B cell (primary cell): ENCODE data around the gene CCDC83. TPM values are rescaled to one million over a fixed set of nuclear protein-coding genes. Genes with fewer than 3 reads are reported as not detected.

Experiments used
- ATAC-seq: fragments of 200-7000 bp; cut with Tn5 transposase; one replicate; pipeline ENCODE4 v1.10.0; 2021; ENCODE audit warnings: low read depth, mild to moderate bottlenecking, moderate number of reproducible peaks, moderate library complexity
- CTCF ChIA-PET: fragments of 350-600 bp; sonication (Branson Sonifier 250); formaldehyde crosslinking; loops from one replicate; lab custom pipeline; 2021; ENCODE audit warnings: antibody characterized with exemption, inconsistent platforms; lab: Charles Lee
- POLR2A ChIA-PET: fragments of 350-600 bp; sonication (Branson Sonifier 250); formaldehyde crosslinking; loops from one replicate; lab custom pipeline; 2021; ENCODE audit warnings: antibody characterized with exemption; lab: Charles Lee
- DNase-seq: peaks from one replicate; pipeline ENCODE4 v3.0.0; 2013
- H2AFZ ChIP-seq: 2 replicates; pipeline ENCODE4 v1.6.1; 2012; ENCODE audit warnings: mild to moderate bottlenecking, low read depth, low read length; ENCODE audit not compliant: insufficient read depth, poor library complexity, severe bottlenecking
- H3K27ac ChIP-seq, 2 donors: 1 replicate in 1 of 2; 2 replicates in 1 of 2; pipeline ENCODE4 v1.5.1; 2012 to 2013; ENCODE audit warnings: low read length in 2 of 2, mild to moderate bottlenecking in 2 of 2, moderate library complexity in 1 of 2
- H3K27me3 ChIP-seq, 4 experiments: fragments of 200-600 bp in 1 of 4; sonication (generic) in 1 of 4; replicated peaks in 1 of 4; 1 replicate in 2 of 4; 2 replicates in 2 of 4; pipeline versions ENCODE4 v1.6.1 to v1.7.0; 2013 to 2016; ENCODE audit warnings: low read length in 3 of 4, mild to moderate bottlenecking in 2 of 4, mixed read lengths in 1 of 4, moderate library complexity in 1 of 4; ENCODE audit not compliant: insufficient read depth in 4 of 4, control insufficient read depth in 3 of 4; ENCODE audit errors: control extremely low read depth in 1 of 4
- H3K36me3 ChIP-seq, 2 experiments: replicated peaks in 1 of 2; 1 replicate in 1 of 2; 2 replicates in 1 of 2; pipeline versions ENCODE4 v1.6.1 to v1.7.1; 2013; ENCODE audit warnings: low read length in 1 of 2; ENCODE audit not compliant: insufficient read depth in 2 of 2, control insufficient read depth in 1 of 2; ENCODE audit errors: control extremely low read depth in 1 of 2, extremely low read depth in 1 of 2
- H3K4me1 ChIP-seq, 2 donors: fragments of 200-600 bp in 1 of 2; sonication (generic) in 1 of 2; 1 replicate in 1 of 2; 2 replicates in 1 of 2; pipeline versions ENCODE4 v1.5.1 to v1.6.1; 2013 to 2017; ENCODE audit warnings: low read length in 2 of 2; ENCODE audit not compliant: control insufficient read depth in 2 of 2, insufficient read depth in 2 of 2
- H3K4me2 ChIP-seq: replicated peaks from 2 replicates; pipeline ENCODE3; 2012; ENCODE audit warnings: mild to moderate bottlenecking, low read depth, low read length; ENCODE audit not compliant: poor library complexity, severe bottlenecking
- H3K4me3 ChIP-seq, 5 experiments: fragments of 200-600 bp in 1 of 5; sonication (generic) in 1 of 5; 1 replicate in 3 of 5; 2 replicates in 2 of 5; pipeline versions ENCODE4 v1.5.1 to v1.7.0; 2011 to 2016; ENCODE audit warnings: low read length in 4 of 5, mild to moderate bottlenecking in 4 of 5, low read depth in 2 of 5, control low read depth in 1 of 5, moderate library complexity in 1 of 5; ENCODE audit not compliant: insufficient read depth in 1 of 5; ENCODE audit errors: control extremely low read depth in 1 of 5, extremely low read depth in 1 of 5
- H3K79me2 ChIP-seq: fragments of 200-600 bp; sonication (generic); one replicate; pipeline ENCODE4 v1.6.0; 2016; ENCODE audit warnings: low read length; ENCODE audit not compliant: control insufficient read depth, insufficient read depth
- H3K9ac ChIP-seq: fragments of 200-600 bp; sonication (generic); 2 replicates; pipeline ENCODE4 v1.6.1; 2017; ENCODE audit warnings: mild to moderate bottlenecking, low read length, moderate library complexity
- H3K9me3 ChIP-seq, 3 donors: one replicate each; pipeline versions ENCODE4 v1.6.1 to v1.7.1; 2013; ENCODE audit warnings: low read length in 2 of 3; ENCODE audit not compliant: control insufficient read depth in 2 of 3, insufficient read depth in 1 of 3; ENCODE audit errors: control extremely low read depth in 1 of 3
- H4K20me1 ChIP-seq: 2 replicates; pipeline ENCODE4 v1.6.0; 2012; ENCODE audit warnings: mild to moderate bottlenecking, low read length; ENCODE audit not compliant: insufficient read depth, control insufficient read depth, poor library complexity, severe bottlenecking
- H3K27ac Mint-ChIP-seq: one replicate; pipeline ENCODE4 v1.8.0; 2021; ENCODE audit warnings: mixed read lengths
- H3K27me3 Mint-ChIP-seq: one replicate; pipeline ENCODE4 v1.8.0; 2021; ENCODE audit warnings: mixed read lengths
- H3K4me1 Mint-ChIP-seq: one replicate; pipeline ENCODE4 v1.8.0; 2021; ENCODE audit warnings: mixed read lengths
- H3K4me3 Mint-ChIP-seq: one replicate; pipeline ENCODE4 v1.8.0; 2021; ENCODE audit warnings: mixed read lengths
- H3K9me3 Mint-ChIP-seq: one replicate; pipeline ENCODE4 v1.8.0; 2022; ENCODE audit warnings: mixed read lengths; ENCODE audit not compliant: insufficient read depth
- CTCF ChIP-seq: fragments of 200-600 bp; IDR thresholded peaks from one replicate; pipeline ENCODE4 v1.8.0; 2022; ENCODE audit warnings: antibody characterized with exemption, mild to moderate bottlenecking
- EZH2 ChIP-seq: IDR thresholded peaks from 2 replicates; pipeline ENCODE4 v1.6.1; 2012; ENCODE audit warnings: borderline replicate concordance, low read depth, mild to moderate bottlenecking, moderate library complexity, low read length; ENCODE audit not compliant: insufficient read depth, poor library complexity, severe bottlenecking
- WGBS: methylation state at CpG from one replicate; pipeline ENCODE4 v1.1.5; 2013; ENCODE audit warnings: missing lambda C conversion rate; ENCODE audit not compliant: insufficient coverage; 5-methylcytosine and 5-hydroxymethylcytosine counted together
- intact Hi-C: fragments of 100-400 bp; cut with micrococcal nuclease; formaldehyde crosslinking; loops from one replicate; pipeline ENCODE4 v1.10.0; 2022
- polyA plus RNA-seq: library from polyadenylated mRNA; depleted of rRNA; stranded (reverse); fragments of >200 nt; gene quantifications from 2 replicates; pipeline ENCODE4 v1.2.3, GENCODE V29; 2012
- total RNA-seq, 2 donors: library from RNA; stranded (reverse); fragments of 120-200 nt in 1 of 2; gene quantifications; 1 replicate in 1 of 2; 2 replicates in 1 of 2; pipeline versions ENCODE4 v1.2.3 to v1.2.4, GENCODE V29; 2013 to 2022

Gene CCDC83
- total and polyA plus RNA-seq, 2 donors (not counting 1 experiment from before 2014, with no cell fraction given), result not detected

- H3K27ac ChIP-seq, result no peak overlapping the region
- DNase-seq (no peak), ATAC-seq (no peak)
- ChIA-PET CTCF (interaction anchor here (3.3 kb wide), 1 partner anchor 11 kb away, joined by 12 read pairs; the partner anchor contains the start of gene CCDC83), POLR2A (no interaction called here)
- intact Hi-C loops, result no loop called here
- no peaks in the 10 kb centered on the region for H3K36me3 ChIP-seq
- TF ChIP-seq EZH2 (no peak), CTCF (no peak)
- no peaks in the 10 kb centered on the region for H3K9me3 ChIP-seq
- H3K9me3 Mint-ChIP-seq, result no peaks in the 10 kb centered on the region
- no peaks in the 10 kb centered on the region for H3K79me2 ChIP-seq
- no CpG with 5 or more reads among the region's 3 CpGs for whole genome bisulfite sequencing
- H3K4me3 ChIP-seq, result no peak overlapping the region
- H2AFZ ChIP-seq, result no peak overlapping the region
- no peaks in the 10 kb centered on the region for H3K4me1 ChIP-seq
- no peak overlapping the region for H3K27ac Mint-ChIP-seq
- H3K9ac ChIP-seq, result no peak overlapping the region
- no peaks in the 10 kb centered on the region for H4K20me1 ChIP-seq
- H3K27me3 Mint-ChIP-seq, result no peaks in the 10 kb centered on the region
- H3K4me1 Mint-ChIP-seq, result no peaks in the 10 kb centered on the region
- no peak overlapping the region for H3K4me2 ChIP-seq
- H3K27me3 ChIP-seq, result no peaks in the 10 kb centered on the region
- no peak overlapping the region for H3K4me3 Mint-ChIP-seq
Observed at GRCh38 chr11:85843929-85844328, 11.3 kb upstream of the CCDC83 start.

GRCh38 chr11:85844439-85845123 lies 10.6 kb upstream of the CCDC83 start:
- H3K9ac ChIP-seq, result no peak overlapping the region
- no peak overlapping the region for H3K27ac ChIP-seq
- Mint-ChIP-seq H3K4me3 (no peak overlapping the region), H3K9me3 (no peaks in the 10 kb centered on the region), H3K4me1 (no peaks in the 10 kb centered on the region), H3K27ac (no peak overlapping the region), H3K27me3 (no peaks in the 10 kb centered on the region)
- POLR2A ChIA-PET, result no interaction called here
- TF ChIP-seq EZH2, result no peak
- TF ChIP-seq CTCF, result no peak
- no peak for ATAC-seq
- intact Hi-C loops, result no loop called here
- H3K27me3 ChIP-seq, result no peaks in the 10 kb centered on the region
- H4K20me1 ChIP-seq, result no peaks in the 10 kb centered on the region
- H3K4me1 ChIP-seq, result no peaks in the 10 kb centered on the region
- CTCF ChIA-PET, result interaction anchor here (3.3 kb wide), 1 partner anchor 10 kb away, joined by 12 read pairs; the partner anchor contains the start of gene CCDC83
- WGBS, result 89% methylated on average over 2 of the region's 2 CpGs
- DNase-seq, result no peak
- H3K4me3 ChIP-seq, result no peak overlapping the region
- H2AFZ ChIP-seq, result no peak overlapping the region
- no peaks in the 10 kb centered on the region for H3K36me3 ChIP-seq
- no peaks in the 10 kb centered on the region for H3K79me2 ChIP-seq
- no peaks in the 10 kb centered on the region for H3K9me3 ChIP-seq
- no peak overlapping the region for H3K4me2 ChIP-seq
